HL-60 (cell line): ENCODE measurements around the gene TAF3.

Source experiments
- POLR2AphosphoS5 ChIP-seq: IDR thresholded peaks from 2 replicates; pipeline ENCODE4 v1.6.1; 2012; ENCODE audit warnings: low read depth
- TF ChIP-seq, protein P1 (sequence below): IDR thresholded peaks from one replicate; pipeline ENCODE4 v1.5.1; 2011; ENCODE audit warnings: low read length, control low read depth, inconsistent platforms; ENCODE audit not compliant: insufficient read depth

- TF ChIP-seq, protein P1, sequence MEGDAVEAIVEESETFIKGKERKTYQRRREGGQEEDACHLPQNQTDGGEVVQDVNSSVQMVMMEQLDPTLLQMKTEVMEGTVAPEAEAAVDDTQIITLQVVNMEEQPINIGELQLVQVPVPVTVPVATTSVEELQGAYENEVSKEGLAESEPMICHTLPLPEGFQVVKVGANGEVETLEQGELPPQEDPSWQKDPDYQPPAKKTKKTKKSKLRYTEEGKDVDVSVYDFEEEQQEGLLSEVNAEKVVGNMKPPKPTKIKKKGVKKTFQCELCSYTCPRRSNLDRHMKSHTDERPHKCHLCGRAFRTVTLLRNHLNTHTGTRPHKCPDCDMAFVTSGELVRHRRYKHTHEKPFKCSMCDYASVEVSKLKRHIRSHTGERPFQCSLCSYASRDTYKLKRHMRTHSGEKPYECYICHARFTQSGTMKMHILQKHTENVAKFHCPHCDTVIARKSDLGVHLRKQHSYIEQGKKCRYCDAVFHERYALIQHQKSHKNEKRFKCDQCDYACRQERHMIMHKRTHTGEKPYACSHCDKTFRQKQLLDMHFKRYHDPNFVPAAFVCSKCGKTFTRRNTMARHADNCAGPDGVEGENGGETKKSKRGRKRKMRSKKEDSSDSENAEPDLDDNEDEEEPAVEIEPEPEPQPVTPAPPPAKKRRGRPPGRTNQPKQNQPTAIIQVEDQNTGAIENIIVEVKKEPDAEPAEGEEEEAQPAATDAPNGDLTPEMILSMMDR, result no peak
- TF ChIP-seq POLR2AphosphoS5, result no peak
These were observed 124.6 kb downstream of the TAF3 start for GRCh38 chr10:7942859-7943258.
